ENCODE data around the gene ECD.
A peak's percentile ranks its signal among the peaks of the same experiment; 100 is the strongest.

Gene ECD

DNA sequence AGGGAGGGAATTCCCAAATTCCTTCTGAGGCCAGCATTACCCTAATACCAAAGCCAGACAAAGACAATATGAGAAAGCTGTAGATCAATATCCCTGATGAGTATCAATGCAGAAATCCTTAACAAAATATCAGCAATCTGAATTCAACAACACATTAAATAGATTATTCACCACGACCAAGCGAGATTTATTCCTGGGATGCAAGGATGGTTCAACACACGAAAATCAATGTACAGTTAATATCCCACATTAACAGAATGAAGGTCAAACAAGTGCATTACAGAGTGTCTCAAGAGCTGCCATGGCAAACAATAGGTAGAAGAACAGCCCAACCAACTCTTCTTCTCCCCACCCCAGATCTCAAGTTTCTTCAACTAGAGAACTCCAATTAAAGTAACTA lies 6.1 kb downstream of the ECD start:
- Histone ChIP-seq H3K4me2 (ENCODE audit: insufficient read depth, low read length) (peak overlapping the region; percentile 10; the same call in 1 of the 2 replicates), H3K79me2 (ENCODE audit: insufficient read depth, low read length) (peaks cover 73% of the 10 kb centered on the region), H3K36me3 (ENCODE audit: insufficient read depth, low read length) (peaks cover 44% of the 10 kb centered on the region), H3K27ac (ENCODE audit: low read length) (no peak overlapping the region), H2AFZ (ENCODE audit: low read depth, low read length) (no peak overlapping the region), H3K4me3 (ENCODE audit: low read depth in 1 of 2, low read length in 2 of 2) (no peak overlapping the region), H3K9me3 (ENCODE audit: insufficient read depth, low read length, severe bottlenecking) (no peaks in the 10 kb centered on the region), H3K9ac (ENCODE audit: low read depth, low read length) (no peak overlapping the region), H4K20me1 (ENCODE audit: insufficient read depth, low read length) (peaks cover 5% of the 10 kb centered on the region; the same call in 1 of the 2 replicates), H3K27me3 (ENCODE audit: insufficient read depth, low read length, poor library complexity) (no peaks in the 10 kb centered on the region), H3K4me1 (ENCODE audit: insufficient read depth, low read length) (peaks cover 40% of the 10 kb centered on the region)
- TF ChIP-seq, protein P1, sequence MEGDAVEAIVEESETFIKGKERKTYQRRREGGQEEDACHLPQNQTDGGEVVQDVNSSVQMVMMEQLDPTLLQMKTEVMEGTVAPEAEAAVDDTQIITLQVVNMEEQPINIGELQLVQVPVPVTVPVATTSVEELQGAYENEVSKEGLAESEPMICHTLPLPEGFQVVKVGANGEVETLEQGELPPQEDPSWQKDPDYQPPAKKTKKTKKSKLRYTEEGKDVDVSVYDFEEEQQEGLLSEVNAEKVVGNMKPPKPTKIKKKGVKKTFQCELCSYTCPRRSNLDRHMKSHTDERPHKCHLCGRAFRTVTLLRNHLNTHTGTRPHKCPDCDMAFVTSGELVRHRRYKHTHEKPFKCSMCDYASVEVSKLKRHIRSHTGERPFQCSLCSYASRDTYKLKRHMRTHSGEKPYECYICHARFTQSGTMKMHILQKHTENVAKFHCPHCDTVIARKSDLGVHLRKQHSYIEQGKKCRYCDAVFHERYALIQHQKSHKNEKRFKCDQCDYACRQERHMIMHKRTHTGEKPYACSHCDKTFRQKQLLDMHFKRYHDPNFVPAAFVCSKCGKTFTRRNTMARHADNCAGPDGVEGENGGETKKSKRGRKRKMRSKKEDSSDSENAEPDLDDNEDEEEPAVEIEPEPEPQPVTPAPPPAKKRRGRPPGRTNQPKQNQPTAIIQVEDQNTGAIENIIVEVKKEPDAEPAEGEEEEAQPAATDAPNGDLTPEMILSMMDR (IDR thresholded peaks at IDR 0.05; ENCODE audit: borderline replicate concordance, extremely low read depth, low read length, poor library complexity, severe bottlenecking): no peak
- no peak for TF ChIP-seq EZH2 (IDR thresholded peaks at IDR 0.05; ENCODE audit: borderline replicate concordance, low read depth, low read length, severe bottlenecking)
- DNase-seq (no peak), ATAC-seq (ENCODE audit: insufficient read depth, low read depth) (no peak)

DNA sequence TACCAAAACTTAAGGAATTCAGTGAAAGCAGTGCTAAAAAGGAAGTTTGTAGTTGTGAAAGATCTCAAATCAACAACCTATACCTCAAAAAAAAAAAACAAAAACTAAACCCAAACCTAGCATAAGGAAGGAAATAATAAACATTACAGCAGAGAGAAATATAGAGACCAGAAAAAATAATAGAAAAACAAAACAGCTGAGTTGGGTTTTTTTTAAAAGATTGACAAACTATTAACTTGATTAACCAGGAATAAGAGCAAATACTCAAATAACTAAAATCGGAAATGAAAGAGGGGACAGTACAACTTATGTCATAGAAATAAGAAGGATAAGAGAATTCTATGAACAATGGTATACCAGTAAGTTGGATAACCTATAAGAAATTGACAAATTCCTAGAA lies 6.7 kb downstream of the ECD start:
- H4K20me1 ChIP-seq (ENCODE audit: insufficient read depth, low read length): peaks cover 5% of the 10 kb centered on the region; the same call in 1 of the 2 replicates
- H3K4me3 ChIP-seq (ENCODE audit: low read depth in 1 of 2, low read length in 2 of 2): no peak overlapping the region
- no peak overlapping the region for H3K9ac ChIP-seq (ENCODE audit: low read depth, low read length)
- no peaks in the 10 kb centered on the region for H3K27me3 ChIP-seq (ENCODE audit: insufficient read depth, low read length, poor library complexity)
- no peak for DNase-seq
- H3K4me2 ChIP-seq (ENCODE audit: insufficient read depth, low read length): no peak overlapping the region; the same call in 1 of the 2 replicates
- H2AFZ ChIP-seq (ENCODE audit: low read depth, low read length): no peak overlapping the region
- H3K27ac ChIP-seq (ENCODE audit: low read length): no peak overlapping the region
- no peak for ATAC-seq (ENCODE audit: insufficient read depth, low read depth)
- TF ChIP-seq, protein P1 (IDR thresholded peaks at IDR 0.05; ENCODE audit: borderline replicate concordance, extremely low read depth, low read length, poor library complexity, severe bottlenecking): no peak
- TF ChIP-seq EZH2 (IDR thresholded peaks at IDR 0.05; ENCODE audit: borderline replicate concordance, low read depth, low read length, severe bottlenecking): no peak
- peaks cover 70% of the 10 kb centered on the region for H3K79me2 ChIP-seq (ENCODE audit: insufficient read depth, low read length)
- no peaks in the 10 kb centered on the region for H3K9me3 ChIP-seq (ENCODE audit: insufficient read depth, low read length, severe bottlenecking)
- H3K36me3 ChIP-seq (ENCODE audit: insufficient read depth, low read length): peaks cover 50% of the 10 kb centered on the region
- H3K4me1 ChIP-seq (ENCODE audit: insufficient read depth, low read length): peaks cover 34% of the 10 kb centered on the region

DNA sequence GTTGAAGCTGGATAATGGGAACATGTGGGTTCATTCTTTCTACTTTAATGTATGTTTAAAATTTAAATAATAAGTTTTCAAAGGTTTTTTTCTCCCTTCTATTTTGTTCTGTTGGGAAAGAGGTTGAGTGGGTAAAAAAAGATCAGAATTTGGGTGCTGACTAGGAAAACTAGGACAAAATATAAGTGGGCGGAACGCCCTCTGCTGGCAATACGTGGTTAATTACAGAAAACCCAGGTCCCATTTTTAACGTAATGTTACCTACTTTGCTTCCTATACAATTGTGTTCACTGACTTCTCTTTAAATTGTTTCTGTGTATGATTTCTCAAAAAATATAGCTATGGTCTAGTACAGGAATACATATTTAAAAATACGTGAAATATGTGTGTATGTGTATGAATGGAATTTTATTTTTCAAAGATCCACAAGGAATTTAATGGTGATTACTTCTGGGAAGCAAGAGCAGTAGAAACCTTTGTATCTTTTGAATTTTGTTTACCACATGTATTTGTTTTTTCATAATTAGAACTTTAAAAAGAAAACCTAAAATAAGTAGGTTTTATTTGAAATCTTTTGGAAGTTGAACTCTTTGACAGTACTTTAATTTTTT lies 8.7 kb downstream of the ECD start:
- H3K79me2 ChIP-seq (ENCODE audit: insufficient read depth, low read length): peaks cover 54% of the 10 kb centered on the region

More for the DNA sequence above, 8.7 kb downstream of the ECD start:
- Histone ChIP-seq H3K4me1 (ENCODE audit: insufficient read depth, low read length) (peaks cover 23% of the 10 kb centered on the region; the same call in 1 of the 2 replicates), H3K9ac (ENCODE audit: low read depth, low read length) (no peak overlapping the region), H3K27ac (ENCODE audit: low read length) (no peak overlapping the region), H2AFZ (ENCODE audit: low read depth, low read length) (no peak overlapping the region), H3K27me3 (ENCODE audit: insufficient read depth, low read length, poor library complexity) (no peaks in the 10 kb centered on the region), H3K36me3 (ENCODE audit: insufficient read depth, low read length) (peaks cover 62% of the 10 kb centered on the region), H3K4me3 (ENCODE audit: low read depth in 1 of 2, low read length in 2 of 2) (no peak overlapping the region), H3K9me3 (ENCODE audit: insufficient read depth, low read length, severe bottlenecking) (no peaks in the 10 kb centered on the region), H3K4me2 (ENCODE audit: insufficient read depth, low read length) (no peak overlapping the region), H4K20me1 (ENCODE audit: insufficient read depth, low read length) (peaks cover 5% of the 10 kb centered on the region; the same call in 1 of the 2 replicates)
- ATAC-seq (ENCODE audit: insufficient read depth, low read depth) (peak; percentile 72; the same call in 1 of the 3 replicates), DNase-seq (peak; percentile 66)
- TF ChIP-seq EZH2 (IDR thresholded peaks at IDR 0.05; ENCODE audit: borderline replicate concordance, low read depth, low read length, severe bottlenecking): no peak
- TF ChIP-seq, protein P1 (IDR thresholded peaks at IDR 0.05; ENCODE audit: borderline replicate concordance, extremely low read depth, low read length, poor library complexity, severe bottlenecking): peak; percentile 82
